HG03159 (cell line): ENCODE results near the gene LY86.
"Not testable (repeated sequence)": the region's sequence is repeated elsewhere in the genome, so short reads cannot be mapped to it uniquely, and the experiment has no call there.

ENCODE experiments used
- ATAC-seq: cut with Tn5 transposase; IDR thresholded peaks from one replicate; pipeline ENCODE4 v1.9.1; 2021; ENCODE audit warnings: mild to moderate bottlenecking, moderate library complexity; ENCODE audit not compliant: unreplicated experiment

The LY86 gene

DNA sequence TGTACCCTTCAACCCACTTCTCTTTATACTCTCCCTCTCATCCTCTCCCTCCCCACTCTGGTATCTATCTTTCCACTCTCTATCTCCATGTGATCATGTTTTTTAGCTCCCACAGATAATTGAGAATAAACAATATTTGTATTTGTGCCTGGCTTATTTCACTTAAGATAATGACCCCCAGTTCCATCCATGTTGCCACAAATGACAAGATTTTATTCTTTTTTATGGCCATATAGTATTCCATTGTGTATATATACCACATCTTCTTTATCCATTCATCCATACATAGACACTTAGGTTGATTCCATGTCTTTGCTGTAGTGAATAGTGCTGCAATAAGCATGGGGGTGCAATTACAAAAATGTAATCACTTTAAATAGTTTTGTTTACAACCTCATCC, 62.3 kb downstream of the LY86 start:
- ATAC-seq: no peak

GRCh38 chr6:6651335-6651734, 62.8 kb downstream of the LY86 start:
- ATAC-seq: no peak

DNA sequence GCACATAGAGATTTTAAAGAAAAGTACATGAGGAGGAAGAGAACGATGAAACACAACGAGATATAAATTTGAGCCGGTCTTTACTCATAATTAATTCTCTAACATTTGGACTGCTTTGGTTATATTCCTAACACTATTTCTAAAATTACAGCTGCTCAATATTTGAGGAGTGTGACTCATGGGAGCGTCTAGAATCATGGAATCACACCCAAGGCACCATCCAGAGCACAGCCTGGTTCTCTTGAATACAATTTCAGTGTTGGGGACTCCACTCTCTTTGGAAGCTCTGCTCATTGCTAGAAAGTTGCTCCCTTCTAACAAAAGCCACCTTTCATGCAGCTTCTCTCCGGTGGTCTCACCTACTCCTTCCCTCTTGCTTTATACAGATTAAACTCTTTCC, 64.4 kb downstream of the LY86 start:
- no peak for ATAC-seq

DNA sequence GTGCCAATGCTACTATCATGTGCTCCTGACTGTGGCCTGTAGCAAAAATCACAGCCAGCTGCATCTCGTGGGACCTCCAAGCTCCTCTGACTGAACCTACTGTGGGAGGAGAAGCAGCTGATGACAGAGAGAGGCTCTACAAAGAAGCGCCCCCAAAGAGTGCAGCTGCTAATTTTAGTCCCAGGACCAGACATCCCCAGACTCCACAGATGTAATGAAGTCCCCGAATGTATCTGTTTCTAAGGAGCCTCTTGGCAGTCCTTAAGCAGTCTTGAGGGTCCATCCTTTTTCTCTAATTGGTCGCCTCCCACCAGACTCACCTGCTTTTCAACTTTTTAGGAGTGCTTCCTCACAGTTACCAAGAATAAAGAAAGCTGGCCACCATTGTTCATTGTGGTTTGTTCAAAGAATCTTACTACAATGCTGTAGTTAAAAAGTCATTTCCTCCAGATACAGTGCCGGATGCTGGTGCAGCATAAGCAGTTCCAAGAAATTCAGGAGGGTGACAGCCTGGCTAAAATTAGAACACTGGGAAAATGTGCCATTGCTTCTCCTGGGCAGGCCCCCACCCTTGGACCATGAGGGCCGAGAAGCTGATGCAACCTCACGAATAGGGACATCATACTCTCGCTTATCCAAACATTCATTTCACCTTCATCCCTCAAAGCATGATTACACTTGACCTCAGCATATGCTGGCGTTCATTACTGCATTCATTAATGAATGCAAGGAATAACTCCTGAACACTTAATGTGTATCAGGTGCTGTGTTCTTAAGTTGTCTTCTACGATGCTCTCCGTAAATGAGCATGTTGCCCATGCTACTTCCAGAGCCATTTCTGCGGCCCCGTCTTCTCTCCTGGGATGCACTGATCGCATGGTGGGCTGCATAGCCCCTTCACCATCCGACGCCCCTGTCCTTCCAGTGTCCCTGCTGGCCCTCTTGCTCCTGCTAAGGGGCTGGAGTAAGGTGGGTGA, 66.4 kb downstream of the LY86 start:
- ATAC-seq: no peak

- ATAC-seq: no peak
Measured at GRCh38 chr6:6655805-6656251, 67.3 kb downstream of the LY86 start.

DNA sequence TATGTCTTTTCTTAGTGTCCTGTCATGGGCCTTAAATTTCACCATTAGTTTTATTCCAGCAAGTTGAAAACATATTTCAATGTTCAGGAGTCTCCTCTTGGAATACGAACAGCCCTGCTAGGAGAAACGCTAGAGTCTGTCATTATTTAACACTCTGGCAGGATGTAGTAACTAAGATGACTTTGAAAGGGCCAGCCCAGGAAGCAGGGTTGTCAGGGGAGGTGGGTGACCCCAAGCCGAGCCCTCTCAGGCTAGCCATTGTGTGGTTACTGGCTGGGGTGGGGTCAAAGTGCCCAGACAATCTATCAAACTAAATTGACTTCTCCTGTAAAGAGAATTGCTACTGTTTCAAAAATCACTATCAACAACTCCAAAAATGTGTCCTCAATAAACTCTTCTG, 67.8 kb downstream of the LY86 start:
- no peak for ATAC-seq

DNA sequence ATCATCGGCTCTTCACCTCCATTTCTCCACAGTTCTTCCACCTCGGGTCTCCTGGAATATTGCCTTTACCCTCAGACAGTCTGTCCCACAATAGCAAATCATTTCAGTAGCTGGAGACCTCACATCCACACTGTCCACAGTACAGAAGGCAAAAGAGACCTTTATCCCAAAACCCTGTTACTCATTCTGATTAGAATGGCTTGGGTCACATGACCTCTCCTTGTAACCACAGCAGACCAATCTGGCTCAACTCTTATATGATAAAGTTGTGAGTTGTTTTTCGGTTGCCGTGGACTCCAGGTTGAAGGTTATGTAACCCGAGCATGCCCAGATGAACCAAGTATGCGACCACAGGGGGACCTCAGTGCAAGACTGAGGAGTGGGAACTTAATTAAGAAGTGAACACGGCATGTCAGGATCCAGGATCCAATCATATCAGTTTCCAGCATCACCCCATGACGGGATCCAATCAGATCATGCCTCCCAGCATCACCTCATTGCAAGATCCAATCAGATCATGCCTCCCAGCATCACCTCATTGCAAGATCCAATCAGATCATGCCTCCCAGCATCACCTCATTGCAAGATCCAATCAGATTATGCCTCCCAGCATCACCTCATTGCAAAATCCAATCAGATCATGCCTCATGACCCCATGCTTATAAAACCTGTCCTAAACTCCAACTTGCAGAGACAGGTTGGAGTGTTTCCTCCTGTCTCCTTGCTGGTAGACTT, 68.7 kb downstream of the LY86 start:
- ATAC-seq: no peak

DNA sequence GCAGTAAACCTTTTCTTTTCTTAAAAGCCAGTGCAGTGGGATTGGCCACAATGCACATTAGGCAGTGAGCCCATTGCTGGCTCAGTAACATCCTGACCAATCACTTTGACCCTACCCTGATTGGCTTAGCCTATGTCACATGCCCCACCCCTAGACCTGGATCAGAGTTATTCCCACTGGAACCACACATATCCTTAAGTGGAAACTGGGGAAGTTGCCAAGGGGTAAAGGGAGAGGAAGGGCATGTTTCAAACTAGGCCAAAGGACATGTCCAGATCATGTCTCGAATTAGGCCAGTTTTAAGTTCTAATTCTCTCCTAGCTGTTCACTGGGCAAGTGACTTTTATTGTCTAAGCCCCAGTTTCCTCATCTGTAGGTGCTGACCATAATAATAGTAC, 69.3 kb downstream of the LY86 start:
- no peak for ATAC-seq

GRCh38 chr6:6659600-6660327, 71.2 kb downstream of the LY86 start:
- peak; percentile 45 for ATAC-seq

DNA sequence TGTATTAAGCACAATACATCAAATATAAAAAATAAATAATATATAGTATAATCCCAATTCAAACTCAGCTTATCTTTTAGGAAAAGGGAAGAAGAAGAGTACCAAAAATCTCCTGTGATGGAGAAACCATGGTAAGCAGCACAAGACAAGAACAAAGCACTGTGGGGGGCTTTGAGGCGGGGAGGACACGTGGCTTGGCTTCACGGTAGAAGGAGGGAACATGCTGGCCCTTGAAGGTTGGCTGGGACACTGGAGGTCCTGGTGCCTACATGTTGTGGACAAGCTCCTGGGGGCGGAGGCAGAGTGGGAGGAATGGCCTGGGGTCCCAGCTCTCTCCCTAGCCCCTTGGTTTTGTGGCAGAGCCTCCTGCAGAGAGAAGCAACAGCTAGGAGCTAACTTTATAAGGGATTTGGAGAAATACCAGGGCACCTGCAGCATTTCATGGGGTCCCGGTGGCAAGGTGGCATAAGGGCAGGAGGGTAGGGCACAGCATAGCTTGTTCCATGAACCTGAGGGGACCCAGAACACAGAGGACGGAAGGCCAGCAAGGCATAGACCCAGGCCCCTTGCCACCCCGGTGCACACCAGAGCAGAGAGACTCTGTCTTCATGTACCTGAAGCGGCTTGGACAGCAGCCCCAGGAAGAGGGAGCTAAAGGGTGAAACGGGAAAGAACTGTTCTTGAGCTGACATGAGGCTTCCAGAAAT, 72.0 kb downstream of the LY86 start:
- no peak for ATAC-seq

DNA sequence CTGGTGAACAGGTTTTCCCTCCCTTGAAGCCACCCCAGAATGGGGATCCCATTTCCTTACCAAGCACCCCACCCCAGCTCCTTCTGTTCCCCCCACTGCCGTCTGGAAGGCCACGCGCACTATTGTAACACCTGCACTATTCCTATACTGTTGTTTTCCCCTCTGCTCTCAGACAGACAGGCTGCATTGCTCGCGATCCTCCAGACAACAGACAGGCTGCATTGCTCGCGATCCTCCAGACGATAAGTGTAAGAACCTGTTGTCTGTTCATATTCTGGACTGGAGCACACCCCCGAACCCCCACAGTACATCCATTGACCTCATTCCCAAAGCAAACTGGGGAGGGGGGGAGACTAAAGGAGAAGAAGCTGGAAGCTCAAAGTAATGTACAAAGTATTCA, 72.7 kb downstream of the LY86 start:
- no peak for ATAC-seq

- ATAC-seq: no peak
Measured at GRCh38 chr6:6661684-6662083, 73.2 kb downstream of the LY86 start.

- no peak for ATAC-seq
Measured at GRCh38 chr6:6663421-6664135, 75.1 kb downstream of the LY86 start.

DNA sequence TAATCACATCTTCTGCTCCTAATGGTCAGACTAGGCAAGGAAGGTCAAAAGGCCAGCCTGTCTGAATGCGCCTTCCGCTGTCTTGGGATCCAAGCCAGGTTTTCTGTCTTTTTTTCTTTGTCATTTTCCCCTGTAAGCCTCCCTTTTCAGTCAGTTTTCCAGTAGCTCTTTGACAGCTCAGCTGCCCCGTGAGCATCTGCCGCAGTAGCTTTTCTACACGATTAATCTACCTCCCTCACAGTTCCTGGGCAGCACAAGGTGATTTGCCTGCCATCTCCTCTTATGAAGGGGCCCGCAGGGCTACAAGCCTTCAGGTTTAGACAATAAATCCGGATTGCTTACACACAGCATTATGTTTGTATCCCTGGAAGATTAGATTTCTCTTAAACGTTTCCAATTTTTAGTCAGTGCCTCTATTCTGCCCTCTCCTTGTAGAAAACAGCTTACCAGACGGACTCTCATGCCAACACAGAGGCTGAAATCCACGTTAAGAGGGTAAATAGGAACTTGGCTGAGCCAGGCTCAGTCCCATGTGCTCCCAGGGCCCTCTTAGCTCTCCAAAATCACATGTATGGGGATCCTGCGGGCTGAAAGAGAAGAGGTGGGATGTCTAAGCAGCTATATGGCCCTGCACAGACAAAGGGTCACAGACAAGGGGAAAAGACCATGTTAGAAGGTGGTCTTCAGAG, 77.2 kb downstream of the LY86 start:
- ATAC-seq: no peak

DNA sequence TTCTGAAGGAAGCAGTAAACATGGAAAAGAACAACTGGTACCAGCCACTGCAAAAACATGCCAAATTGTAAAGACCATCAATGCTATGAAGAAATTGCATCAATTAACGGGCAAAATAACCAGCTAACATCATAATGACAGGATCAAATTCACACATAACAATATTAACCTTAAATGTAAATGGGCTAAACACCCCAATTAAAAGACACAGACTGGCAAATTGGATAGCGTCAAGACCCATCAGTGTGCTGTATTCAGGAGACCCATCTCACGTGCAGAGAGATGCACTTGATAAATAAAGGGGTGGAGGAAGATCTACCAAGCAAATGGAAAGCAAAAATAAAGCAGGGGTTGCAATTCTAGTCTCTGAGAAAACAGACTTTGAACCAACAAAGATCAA, 81.6 kb downstream of the LY86 start:
- not testable (repeated sequence) for ATAC-seq

DNA sequence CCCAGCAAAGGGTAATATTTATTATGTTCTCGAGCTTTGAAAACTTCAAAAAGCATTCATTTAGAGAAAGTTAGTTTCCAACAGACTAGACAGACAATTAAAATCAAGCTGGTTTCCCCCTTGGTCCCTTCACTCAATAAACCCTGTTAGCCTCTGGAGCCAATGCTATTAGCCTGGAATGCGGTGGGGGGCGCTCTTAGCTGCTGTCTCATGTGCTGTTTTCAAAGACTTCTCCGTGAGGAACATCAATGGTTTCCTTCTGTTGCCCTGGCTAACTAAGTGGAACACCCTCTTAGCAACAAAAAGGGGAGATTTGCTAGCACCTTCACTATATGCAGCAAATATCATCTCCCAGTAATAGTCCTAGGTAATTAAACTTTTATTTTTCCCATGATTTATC, 86.4 kb downstream of the LY86 start:
- no peak for ATAC-seq

DNA sequence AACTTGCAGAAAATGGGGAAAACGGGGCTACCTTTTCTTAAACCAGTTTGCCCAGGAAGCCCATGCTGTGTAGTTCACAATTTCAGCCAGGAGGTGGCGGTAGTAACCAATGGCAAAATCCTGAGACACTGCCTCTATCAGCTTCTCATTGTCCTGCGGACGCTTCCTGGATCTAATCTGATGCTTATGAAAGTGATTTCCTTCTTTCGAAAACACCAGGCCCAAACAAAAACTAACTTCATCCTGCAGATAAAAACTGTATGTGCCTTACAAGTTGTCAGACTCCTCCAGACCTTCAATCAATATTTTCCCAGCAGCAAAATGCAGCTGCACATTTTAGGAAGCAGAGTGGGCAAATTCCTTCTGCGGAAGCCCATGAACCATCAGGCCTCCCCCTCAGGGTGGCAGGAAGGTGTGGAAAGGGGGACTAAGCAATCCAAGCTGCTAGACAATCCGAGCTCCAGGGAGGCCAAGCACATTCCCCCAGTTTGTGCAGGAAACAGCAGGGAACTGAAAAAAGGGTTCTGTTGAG, 88.5 kb downstream of the LY86 start:
- ATAC-seq: no peak

DNA sequence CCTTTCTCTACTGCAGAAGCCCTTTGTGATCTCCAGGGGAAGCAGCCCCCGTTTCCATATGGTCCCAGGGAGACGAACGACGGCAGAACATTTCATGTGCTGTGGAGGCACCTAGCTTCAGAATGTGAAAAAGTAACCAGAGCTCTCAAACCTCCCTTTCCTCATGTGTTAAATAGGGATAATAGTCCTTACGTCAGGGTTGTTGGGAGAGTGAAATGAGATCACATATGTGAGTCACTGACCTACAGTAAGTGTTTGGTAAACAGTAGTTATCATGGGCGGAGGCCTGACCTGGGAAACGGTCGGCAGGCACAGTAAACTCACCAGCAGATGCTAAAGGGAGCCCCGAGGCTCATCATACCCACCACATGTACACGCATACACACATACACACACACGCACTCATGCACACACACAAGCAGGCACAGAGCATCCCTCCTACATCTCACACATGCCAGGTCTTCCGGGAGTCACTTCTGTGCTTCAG, 89.7 kb downstream of the LY86 start:
- no peak for ATAC-seq

GRCh38 chr6:6678811-6679210, 90.3 kb downstream of the LY86 start:
- no peak for ATAC-seq
